ENCODE results near the gene FIBIN.
"Not testable (repeated sequence)": the region's sequence is repeated elsewhere in the genome, so short reads cannot be mapped to it uniquely, and the experiment has no call there.

FIBIN gene

GRCh38 chr11:26993965-26994457 is at the start of gene FIBIN:
Gene FIBIN (plus strand): TSS chr11:26994112. CDS start chr11:26994527, 415 bp downstream.
- DNase-seq: peak; percentile 70

- no peak for DNase-seq
Measured at GRCh38 chr11:26944866-26945664, 48.8 kb upstream of the FIBIN start.

- no peak for DNase-seq
Measured at GRCh38 chr11:26946257-26946716, 47.6 kb upstream of the FIBIN start.

- no peak for DNase-seq
Measured at GRCh38 chr11:26947379-26947844, 46.5 kb upstream of the FIBIN start.

- no peak for DNase-seq
Measured at GRCh38 chr11:26947904-26948639, 45.8 kb upstream of the FIBIN start.

- DNase-seq: no peak
Measured at GRCh38 chr11:26948881-26949280, 45.0 kb upstream of the FIBIN start.

GRCh38 chr11:26949846-26950245 is 44.1 kb upstream of the FIBIN start:
- DNase-seq: no peak

GRCh38 chr11:26950260-26950719 is 43.6 kb upstream of the FIBIN start:
- no peak for DNase-seq

- no peak for DNase-seq
Measured at GRCh38 chr11:26951809-26952515, 42.0 kb upstream of the FIBIN start.

GRCh38 chr11:26953770-26954392 is 40.0 kb upstream of the FIBIN start:
- DNase-seq: no peak

GRCh38 chr11:26958005-26958701 is 35.8 kb upstream of the FIBIN start:
- no peak for DNase-seq

- DNase-seq: no peak
Measured at GRCh38 chr11:26958702-26959049, 35.2 kb upstream of the FIBIN start.

- DNase-seq: no peak
Measured at GRCh38 chr11:26960281-26960680, 33.6 kb upstream of the FIBIN start.

- no peak for DNase-seq
Measured at GRCh38 chr11:26963764-26964163, 30.1 kb upstream of the FIBIN start.

GRCh38 chr11:26964339-26964738 is 29.6 kb upstream of the FIBIN start:
- no peak for DNase-seq

GRCh38 chr11:26964847-26965485 is 28.9 kb upstream of the FIBIN start:
- DNase-seq: not testable (repeated sequence)

- no peak for DNase-seq
Measured at GRCh38 chr11:26971961-26972360, 22.0 kb upstream of the FIBIN start.

GRCh38 chr11:26974069-26974783 is 19.7 kb upstream of the FIBIN start:
- no peak for DNase-seq

- DNase-seq: no peak
Measured at GRCh38 chr11:26974996-26975395, 18.9 kb upstream of the FIBIN start.

GRCh38 chr11:26976389-26976788 is 17.5 kb upstream of the FIBIN start:
- no peak for DNase-seq

GRCh38 chr11:26977209-26977608 is 16.7 kb upstream of the FIBIN start:
- not testable (repeated sequence) for DNase-seq
